Liver (tissue), 9 donors: ENCODE data around the gene VEPH1. TPM values are rescaled to one million over a fixed set of nuclear protein-coding genes. Genes with fewer than 3 reads are reported as not detected.

Experiments used
- DNase-seq: peaks from one replicate; pipeline ENCODE4 v3.0.0-alpha.2; 2017; ENCODE audit warnings: low spot score
- H3K27ac ChIP-seq, 2 donors: one replicate each; pipeline ENCODE4 v1.7.0; 2013; ENCODE audit warnings: inconsistent platforms in 2 of 2, low read length in 2 of 2, control low read depth in 1 of 2, low read depth in 1 of 2, mild to moderate bottlenecking in 1 of 2
- H3K27me3 ChIP-seq, 4 donors: one replicate each; pipeline versions ENCODE4 v1.6.1 to v1.7.0; 2013; ENCODE audit warnings: low read length in 3 of 4, inconsistent platforms in 1 of 4, mild to moderate bottlenecking in 1 of 4, moderate library complexity in 1 of 4; ENCODE audit not compliant: control insufficient read depth in 4 of 4, insufficient read depth in 4 of 4
- H3K36me3 ChIP-seq, 4 donors: one replicate each; pipeline versions ENCODE4 v1.6.1 to v1.7.0; 2013; ENCODE audit warnings: low read length in 3 of 4, mild to moderate bottlenecking in 3 of 4, low read depth in 1 of 4, moderate library complexity in 1 of 4; ENCODE audit not compliant: control insufficient read depth in 4 of 4, insufficient read depth in 3 of 4
- H3K4me1 ChIP-seq, 4 donors: one replicate each; pipeline versions ENCODE4 v1.6.1 to v1.7.0; 2013; ENCODE audit warnings: low read length in 3 of 4, mild to moderate bottlenecking in 3 of 4, moderate library complexity in 1 of 4; ENCODE audit not compliant: control insufficient read depth in 4 of 4, insufficient read depth in 4 of 4
- H3K4me3 ChIP-seq, 3 donors: one replicate each; pipeline versions ENCODE4 v1.6.1 to v1.7.0; 2013; ENCODE audit warnings: low read length in 3 of 3, control low read depth in 1 of 3, low read depth in 1 of 3, mild to moderate bottlenecking in 1 of 3
- H3K9ac ChIP-seq, 2 donors: one replicate each; pipeline ENCODE4 v1.7.0; 2013; ENCODE audit warnings: low read length in 2 of 2, mild to moderate bottlenecking in 2 of 2, moderate library complexity in 2 of 2, control low read depth in 1 of 2, low read depth in 1 of 2
- H3K9me3 ChIP-seq, 4 donors: one replicate each; pipeline versions ENCODE4 v1.6.1 to v1.7.0; 2013; ENCODE audit warnings: low read length in 3 of 4; ENCODE audit not compliant: control insufficient read depth in 4 of 4
- CTCF ChIP-seq: fragments of 150-350 bp; IDR thresholded peaks from 2 replicates; pipeline ENCODE4 v1.5.1; 2017; ENCODE audit warnings: improper control_type of control experiment, low read depth, low read length; ENCODE audit not compliant: missing input control
- EGR1 ChIP-seq, 2 donors: IDR thresholded peaks; 2 replicates each; pipeline ENCODE4 v1.6.1; 2016 to 2018; ENCODE audit warnings: antibody characterized with exemption in 2 of 2, low read depth in 2 of 2
- FOXA1 ChIP-seq: IDR thresholded peaks from 2 replicates; pipeline ENCODE4 v1.6.1; 2016; ENCODE audit warnings: antibody characterized with exemption
- FOXA2 ChIP-seq: IDR thresholded peaks from 2 replicates; pipeline ENCODE4 v1.6.1; 2016; ENCODE audit warnings: antibody characterized with exemption
- GABPA ChIP-seq, 2 donors: IDR thresholded peaks in 1 of 2; conservative IDR thresholded peaks in 1 of 2; 2 replicates each; pipeline ENCODE4 v1.6.1; 2016; ENCODE audit warnings: antibody characterized with exemption in 2 of 2, mild to moderate bottlenecking in 1 of 2, moderate library complexity in 1 of 2
- HNF4A ChIP-seq, 2 donors: conservative IDR thresholded peaks; 2 replicates each; pipeline ENCODE4 v1.6.1; 2016; ENCODE audit warnings: antibody characterized with exemption in 2 of 2, mild to moderate bottlenecking in 2 of 2
- HNF4G ChIP-seq: IDR thresholded peaks from 2 replicates; pipeline ENCODE4 v1.6.1; 2016; ENCODE audit warnings: antibody characterized with exemption
- JUND ChIP-seq, 2 donors: IDR thresholded peaks; 2 replicates each; pipeline ENCODE4 v1.6.1; 2016; ENCODE audit warnings: antibody characterized with exemption in 2 of 2
- NR2F2 ChIP-seq: IDR thresholded peaks from 2 replicates; pipeline ENCODE4 v1.6.1; 2016; ENCODE audit warnings: antibody characterized with exemption
- RAD21 ChIP-seq, 2 donors: IDR thresholded peaks; 2 replicates each; pipeline ENCODE4 v1.6.1; 2016; ENCODE audit warnings: antibody characterized with exemption in 2 of 2, mild to moderate bottlenecking in 2 of 2
- REST ChIP-seq: IDR thresholded peaks from 2 replicates; pipeline ENCODE4 v1.6.1; 2016; ENCODE audit warnings: antibody characterized with exemption, mild to moderate bottlenecking
- RXRA ChIP-seq, 2 donors: IDR thresholded peaks; 2 replicates each; pipeline ENCODE4 v1.6.1; 2017 to 2018; ENCODE audit warnings: antibody characterized with exemption in 2 of 2, mild to moderate bottlenecking in 1 of 2
- SP1 ChIP-seq: IDR thresholded peaks from 2 replicates; pipeline ENCODE4 v1.6.1; 2018; ENCODE audit warnings: antibody characterized with exemption, mild to moderate bottlenecking
- TAF1 ChIP-seq: conservative IDR thresholded peaks from 2 replicates; pipeline ENCODE4 v1.6.1; 2016; ENCODE audit warnings: antibody characterized with exemption, mild to moderate bottlenecking
- YY1 ChIP-seq: IDR thresholded peaks from 2 replicates; pipeline ENCODE4 v1.6.1; 2016; ENCODE audit warnings: antibody characterized with exemption, mild to moderate bottlenecking
- polyA plus RNA-seq, 2 donors: library from polyadenylated mRNA; stranded (reverse) in 1 of 2; unstranded in 1 of 2; fragments of 200-250 nt in 1 of 2; fragments of >200 nt in 1 of 2; fragmentation: Nextera tagmentation in 1 of 2; extraction: Ambion mirVana in 1 of 2; gene quantifications; one replicate each; pipeline versions ENCODE4 v1.2.1 to v1.2.3, GENCODE V29; 2013 to 2015
- total RNA-seq, 2 donors: library from RNA; depleted of rRNA; stranded (reverse); fragments of >200 nt; gene quantifications; one replicate each; pipeline ENCODE4 v1.2.3, GENCODE V29; 2014
- TF ChIP-seq, protein P1 (sequence below): IDR thresholded peaks from 2 replicates; pipeline ENCODE4 v1.6.1; 2016; ENCODE audit warnings: antibody characterized with exemption
- TF ChIP-seq, protein P2 (sequence below): IDR thresholded peaks from 2 replicates; pipeline ENCODE4 v1.6.1; 2016; ENCODE audit warnings: antibody characterized with exemption
- TF ChIP-seq, protein P3 (sequence below): IDR thresholded peaks from 2 replicates; pipeline ENCODE4 v1.6.1; 2016; ENCODE audit warnings: antibody characterized with exemption
- donor health status: healthy.
- donor health status: healthy.
- donor health status: healthy.
- donor health status: healthy.
- donor health status: healthy.

VEPH1 gene
- total and polyA plus RNA-seq, 4 donors = 0.60 to 3.3 (median 1.2) TPM

GRCh38 chr3:157393113-157393512, 110.1 kb downstream of the VEPH1 start:
- no peak for TF ChIP-seq REST
- no peak for TF ChIP-seq NR2F2
- no peak for TF ChIP-seq RAD21 (IDR thresholded peaks at IDR 0.05)
- TF ChIP-seq JUND (IDR thresholded peaks at IDR 0.05) = no peak
- TF ChIP-seq GABPA (IDR thresholded peaks at IDR 0.05 in 1 of 2, conservative IDR thresholded peaks at IDR 0.05 in 1 of 2) = no peak
- no peak for TF ChIP-seq FOXA2
- TF ChIP-seq, protein P1, sequence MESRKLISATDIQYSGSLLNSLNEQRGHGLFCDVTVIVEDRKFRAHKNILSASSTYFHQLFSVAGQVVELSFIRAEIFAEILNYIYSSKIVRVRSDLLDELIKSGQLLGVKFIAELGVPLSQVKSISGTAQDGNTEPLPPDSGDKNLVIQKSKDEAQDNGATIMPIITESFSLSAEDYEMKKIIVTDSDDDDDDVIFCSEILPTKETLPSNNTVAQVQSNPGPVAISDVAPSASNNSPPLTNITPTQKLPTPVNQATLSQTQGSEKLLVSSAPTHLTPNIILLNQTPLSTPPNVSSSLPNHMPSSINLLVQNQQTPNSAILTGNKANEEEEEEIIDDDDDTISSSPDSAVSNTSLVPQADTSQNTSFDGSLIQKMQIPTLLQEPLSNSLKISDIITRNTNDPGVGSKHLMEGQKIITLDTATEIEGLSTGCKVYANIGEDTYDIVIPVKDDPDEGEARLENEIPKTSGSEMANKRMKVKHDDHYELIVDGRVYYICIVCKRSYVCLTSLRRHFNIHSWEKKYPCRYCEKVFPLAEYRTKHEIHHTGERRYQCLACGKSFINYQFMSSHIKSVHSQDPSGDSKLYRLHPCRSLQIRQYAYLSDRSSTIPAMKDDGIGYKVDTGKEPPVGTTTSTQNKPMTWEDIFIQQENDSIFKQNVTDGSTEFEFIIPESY = no peak
- TF ChIP-seq, protein P2, sequence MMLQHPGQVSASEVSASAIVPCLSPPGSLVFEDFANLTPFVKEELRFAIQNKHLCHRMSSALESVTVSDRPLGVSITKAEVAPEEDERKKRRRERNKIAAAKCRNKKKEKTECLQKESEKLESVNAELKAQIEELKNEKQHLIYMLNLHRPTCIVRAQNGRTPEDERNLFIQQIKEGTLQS = no peak
- no peak for TF ChIP-seq CTCF
- TF ChIP-seq, protein P3, sequence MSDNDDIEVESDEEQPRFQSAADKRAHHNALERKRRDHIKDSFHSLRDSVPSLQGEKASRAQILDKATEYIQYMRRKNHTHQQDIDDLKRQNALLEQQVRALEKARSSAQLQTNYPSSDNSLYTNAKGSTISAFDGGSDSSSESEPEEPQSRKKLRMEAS = no peak
- no peak for TF ChIP-seq YY1
- no peak for TF ChIP-seq TAF1
- TF ChIP-seq EGR1 (IDR thresholded peaks at IDR 0.05; ENCODE audit: low read depth in 2 of 2) = no peak
- TF ChIP-seq SP1 = no peak
- no peak for TF ChIP-seq HNF4A (conservative IDR thresholded peaks at IDR 0.05)
- no peak for TF ChIP-seq HNF4G
- no peak for TF ChIP-seq RXRA (IDR thresholded peaks at IDR 0.05)
- no peak for TF ChIP-seq FOXA1
- Histone ChIP-seq H3K4me1 (no peaks in the 10 kb centered on the region), H3K9me3 (no peaks in the 10 kb centered on the region), H3K27me3 (no peaks in the 10 kb centered on the region), H3K4me3 (no peak overlapping the region), H3K9ac (no peak overlapping the region), H3K27ac (no peak overlapping the region), H3K36me3 (no peaks in the 10 kb centered on the region)
- no peak for DNase-seq
